ENCODE data around the gene PLCH1.

The PLCH1 gene

GRCh38 chr3:155520463-155520862, 224.4 kb downstream of the PLCH1 start:
- H3K4me3 ChIP-seq (ENCODE audit: low read length) = no peak overlapping the region
- TF ChIP-seq, protein P1, sequence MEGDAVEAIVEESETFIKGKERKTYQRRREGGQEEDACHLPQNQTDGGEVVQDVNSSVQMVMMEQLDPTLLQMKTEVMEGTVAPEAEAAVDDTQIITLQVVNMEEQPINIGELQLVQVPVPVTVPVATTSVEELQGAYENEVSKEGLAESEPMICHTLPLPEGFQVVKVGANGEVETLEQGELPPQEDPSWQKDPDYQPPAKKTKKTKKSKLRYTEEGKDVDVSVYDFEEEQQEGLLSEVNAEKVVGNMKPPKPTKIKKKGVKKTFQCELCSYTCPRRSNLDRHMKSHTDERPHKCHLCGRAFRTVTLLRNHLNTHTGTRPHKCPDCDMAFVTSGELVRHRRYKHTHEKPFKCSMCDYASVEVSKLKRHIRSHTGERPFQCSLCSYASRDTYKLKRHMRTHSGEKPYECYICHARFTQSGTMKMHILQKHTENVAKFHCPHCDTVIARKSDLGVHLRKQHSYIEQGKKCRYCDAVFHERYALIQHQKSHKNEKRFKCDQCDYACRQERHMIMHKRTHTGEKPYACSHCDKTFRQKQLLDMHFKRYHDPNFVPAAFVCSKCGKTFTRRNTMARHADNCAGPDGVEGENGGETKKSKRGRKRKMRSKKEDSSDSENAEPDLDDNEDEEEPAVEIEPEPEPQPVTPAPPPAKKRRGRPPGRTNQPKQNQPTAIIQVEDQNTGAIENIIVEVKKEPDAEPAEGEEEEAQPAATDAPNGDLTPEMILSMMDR (conservative IDR thresholded peaks at IDR 0.05; ENCODE audit: low read depth, low read length) = no peak
- DNase-seq (ENCODE audit: low read depth) = no peak

DNA sequence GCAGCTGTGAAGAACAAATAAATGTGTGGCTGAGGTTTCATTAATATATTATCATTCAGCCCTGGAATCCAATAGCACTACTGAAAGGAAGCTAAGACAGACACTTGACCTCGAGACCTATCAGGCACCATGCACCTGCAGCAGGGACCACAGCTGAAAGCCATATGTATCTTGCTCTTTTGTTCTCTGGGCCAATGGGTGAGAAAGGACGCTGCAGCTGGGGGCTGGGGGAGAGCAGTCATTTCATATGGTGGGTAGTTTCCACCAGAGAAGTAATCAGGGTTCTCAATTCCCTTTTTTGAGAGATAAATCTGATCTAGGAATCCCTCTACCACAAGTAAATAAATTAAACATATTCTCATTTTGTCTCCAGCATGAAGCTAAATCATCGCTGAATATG, 225.8 kb downstream of the PLCH1 start:
- no peak overlapping the region for H3K4me3 ChIP-seq (ENCODE audit: low read length)
- DNase-seq (ENCODE audit: low read depth) = no peak
- TF ChIP-seq, protein P1 (conservative IDR thresholded peaks at IDR 0.05; ENCODE audit: low read depth, low read length) = no peak

DNA sequence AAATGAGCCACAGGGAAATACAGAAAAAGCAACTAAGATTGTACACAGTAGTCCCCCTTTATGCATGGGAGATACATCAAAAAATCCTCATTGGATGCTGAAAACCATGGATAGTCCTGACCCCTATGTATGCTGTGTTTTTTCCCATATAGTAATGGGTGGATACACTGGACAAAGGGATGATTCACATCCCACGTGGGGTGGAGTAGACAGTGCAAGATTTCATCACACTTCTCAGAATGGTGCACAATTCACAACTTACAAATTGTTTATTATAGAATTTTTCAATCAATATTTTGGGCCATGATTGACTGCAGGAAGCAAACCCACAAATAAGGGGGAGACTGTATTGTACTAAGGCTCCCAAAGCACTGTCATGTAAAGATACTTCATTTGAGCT, 227.0 kb downstream of the PLCH1 start:
- TF ChIP-seq, protein P1 (conservative IDR thresholded peaks at IDR 0.05; ENCODE audit: low read depth, low read length) = no peak
- H3K4me3 ChIP-seq (ENCODE audit: low read length) = no peak overlapping the region
- no peak for DNase-seq (ENCODE audit: low read depth)

DNA sequence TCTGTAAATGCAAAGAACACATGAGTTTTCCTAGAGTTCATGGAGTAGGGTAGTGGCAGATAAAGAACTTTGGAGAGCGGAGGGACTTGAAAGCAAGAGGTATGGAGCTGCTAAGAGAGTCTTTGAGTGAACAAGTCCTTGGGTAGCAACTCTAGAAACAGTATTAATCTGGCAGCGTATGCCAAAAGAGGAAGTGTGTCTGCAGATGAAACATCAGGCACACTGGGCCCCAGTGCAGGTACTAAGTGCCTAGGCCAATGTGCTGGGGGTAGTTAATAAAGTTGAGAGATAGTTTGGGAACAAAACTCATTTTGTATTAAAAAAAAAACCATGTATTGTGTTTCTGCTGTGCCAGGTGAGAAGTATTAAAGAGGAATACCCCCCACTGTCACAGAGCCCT, 228.4 kb downstream of the PLCH1 start:
- TF ChIP-seq, protein P1 (conservative IDR thresholded peaks at IDR 0.05; ENCODE audit: low read depth, low read length) = no peak
- H3K4me3 ChIP-seq (ENCODE audit: low read length) = no peak overlapping the region
- DNase-seq (ENCODE audit: low read depth) = no peak

DNA sequence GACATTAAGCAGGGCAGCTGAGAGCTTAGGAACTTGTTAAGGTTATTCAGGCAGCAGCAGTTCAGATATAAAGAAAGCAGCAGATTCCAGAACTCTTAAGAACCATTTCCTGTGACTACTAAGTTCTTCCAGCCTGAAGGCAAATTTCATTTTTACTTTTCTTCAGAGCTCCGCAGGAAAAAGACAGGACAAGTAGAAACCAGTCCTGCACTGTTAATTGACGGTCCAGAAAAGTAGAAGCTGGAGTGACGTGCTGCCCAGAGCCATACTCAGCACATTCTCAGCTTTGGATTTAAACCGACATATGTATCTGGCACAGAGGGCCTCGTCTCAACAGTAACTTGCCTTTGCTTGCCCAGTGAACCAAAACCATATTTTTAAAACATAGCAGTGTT, 232.0 kb downstream of the PLCH1 start:
- no peak for DNase-seq (ENCODE audit: low read depth)
- TF ChIP-seq, protein P1 (conservative IDR thresholded peaks at IDR 0.05; ENCODE audit: low read depth, low read length) = no peak
- H3K4me3 ChIP-seq (ENCODE audit: low read length) = no peak overlapping the region

DNA sequence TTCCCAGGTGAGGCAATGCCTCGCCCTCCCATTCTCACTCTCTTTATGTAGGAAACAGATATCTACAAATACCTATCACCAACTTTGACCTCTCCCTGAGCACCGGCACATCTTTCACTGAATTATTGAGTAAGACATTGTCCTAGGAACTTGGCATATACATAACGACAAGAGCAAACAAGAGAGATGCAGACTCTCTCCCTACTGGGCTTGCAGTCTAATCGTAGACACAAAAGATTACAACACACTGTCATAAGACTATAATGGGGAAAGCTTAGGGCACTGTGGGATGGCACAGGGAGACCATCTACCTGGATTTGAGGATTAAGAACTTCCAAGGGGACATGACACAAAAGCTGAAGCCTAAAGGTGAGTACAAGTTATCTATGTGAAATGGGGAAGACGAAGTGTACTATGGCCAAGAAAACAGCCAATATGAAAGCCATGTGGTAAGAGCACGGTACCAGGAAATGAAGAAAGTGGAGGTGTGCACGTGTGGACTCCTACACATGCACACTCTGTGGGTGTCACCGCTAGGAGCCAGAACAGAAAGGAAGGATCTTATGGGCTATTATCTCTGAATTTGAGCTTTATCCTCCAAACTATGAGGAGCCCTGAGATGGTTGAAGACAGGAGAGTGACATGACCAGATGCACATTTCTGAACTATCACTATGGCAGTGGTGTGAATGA, 232.6 kb downstream of the PLCH1 start:
- H3K4me3 ChIP-seq (ENCODE audit: low read length) = no peak overlapping the region
- DNase-seq (ENCODE audit: low read depth) = no peak
- TF ChIP-seq, protein P1 (conservative IDR thresholded peaks at IDR 0.05; ENCODE audit: low read depth, low read length) = no peak

GRCh38 chr3:155504682-155505081, 240.2 kb downstream of the PLCH1 start:
- no peak overlapping the region for H3K4me3 ChIP-seq (ENCODE audit: low read length)
- TF ChIP-seq, protein P1 (conservative IDR thresholded peaks at IDR 0.05; ENCODE audit: low read depth, low read length) = no peak
- no peak for DNase-seq (ENCODE audit: low read depth)
